ENCODE data around the gene TOX4. TPM values are rescaled to one million over a fixed set of nuclear protein-coding genes. Genes with fewer than 3 reads are reported as not detected.

Gene TOX4
- total RNA-seq, 1 experiment from 2014 or later: 50.1 TPM

GRCh38 chr14:21527318-21527679, 50.3 kb downstream of the TOX4 start:
- H3K36me3 ChIP-seq (ENCODE audit: control insufficient read depth, insufficient read depth, low read length): no peaks in the 10 kb centered on the region
- intact Hi-C loops (cut with micrococcal nuclease; ENCODE audit: unreplicated experiment): no loop called here
- H3K4me1 ChIP-seq (ENCODE audit: control insufficient read depth, insufficient read depth, low read length): no peaks in the 10 kb centered on the region
- ATAC-seq (no peak), DNase-seq (ENCODE audit: low read depth, low spot score) (no peak)
- TF ChIP-seq POLR2AphosphoS5 (IDR thresholded peaks at IDR 0.05; ENCODE audit: low read depth, low read length) (no peak), SIN3A (IDR thresholded peaks at IDR 0.05; ENCODE audit: borderline replicate concordance, insufficient read depth, low read depth, low read length) (no peak), CTCF (IDR thresholded peaks at IDR 0.05) (no peak), REST (IDR thresholded peaks at IDR 0.05; ENCODE audit: insufficient read depth in 1 of 2, low read depth in 2 of 2, low read length in 1 of 2) (no peak), TCF7L2 (IDR thresholded peaks at IDR 0.05; ENCODE audit: low read depth, low read length) (no peak)
- no peaks in the 10 kb centered on the region for H3K27me3 ChIP-seq (ENCODE audit: control insufficient read depth, insufficient read depth, low read length)
- in situ Hi-C loops (cut with HindIII; ENCODE audit: low pct_unique_long_range_greater_than_20kb, low sequenced_read_pairs): no loop called here
- no peaks in the 10 kb centered on the region for H3K9me3 ChIP-seq (ENCODE audit: control insufficient read depth, insufficient read depth, low read depth, low read length)
- H3K27ac ChIP-seq (ENCODE audit: low read length): no peak overlapping the region
- ChIA-PET POLR2A (interaction anchor here (0.9 kb wide), 1 partner anchor 16 kb away, joined by 3 read pairs; the partner anchor contains the start of gene METTL3), CTCF (interaction anchor here (0.8 kb wide), 1 partner anchor 459 kb away, joined by 9 read pairs; no protein-coding TSS in a partner anchor)
- H3K4me3 ChIP-seq (ENCODE audit: low read depth in 2 of 2, low read length in 2 of 2): no peak overlapping the region
- no TSS peak for BruUV-seq (replicated peaks)

- Histone ChIP-seq H3K4me3 (ENCODE audit: low read depth in 2 of 2, low read length in 2 of 2) (no peak overlapping the region), H3K27me3 (ENCODE audit: control insufficient read depth, insufficient read depth, low read length) (no peaks in the 10 kb centered on the region), H3K27ac (ENCODE audit: low read length) (no peak overlapping the region), H3K36me3 (ENCODE audit: control insufficient read depth, insufficient read depth, low read length) (no peaks in the 10 kb centered on the region), H3K9me3 (ENCODE audit: control insufficient read depth, insufficient read depth, low read depth, low read length) (no peaks in the 10 kb centered on the region), H3K4me1 (ENCODE audit: control insufficient read depth, insufficient read depth, low read length) (no peaks in the 10 kb centered on the region)
- DNase-seq (ENCODE audit: low read depth, low spot score) (no peak), ATAC-seq (no peak)
- in situ Hi-C loops (cut with HindIII; ENCODE audit: low pct_unique_long_range_greater_than_20kb, low sequenced_read_pairs): no loop called here
- no TSS peak for BruUV-seq (replicated peaks)
- POLR2A ChIA-PET: interaction anchor here (0.9 kb wide), 1 partner anchor 18 kb away, joined by 3 read pairs; the partner anchor contains the start of gene METTL3
- intact Hi-C loops (cut with micrococcal nuclease; ENCODE audit: unreplicated experiment): no loop called here
- TF ChIP-seq SIN3A (IDR thresholded peaks at IDR 0.05; ENCODE audit: borderline replicate concordance, insufficient read depth, low read depth, low read length): no peak
- no peak for TF ChIP-seq REST (IDR thresholded peaks at IDR 0.05; ENCODE audit: insufficient read depth in 1 of 2, low read depth in 2 of 2, low read length in 1 of 2)
- TF ChIP-seq POLR2AphosphoS5 (IDR thresholded peaks at IDR 0.05; ENCODE audit: low read depth, low read length): no peak
- TF ChIP-seq TCF7L2 (IDR thresholded peaks at IDR 0.05; ENCODE audit: low read depth, low read length): no peak
- TF ChIP-seq CTCF (IDR thresholded peaks at IDR 0.05): no peak
- CTCF ChIA-PET: no interaction called here
Observed at GRCh38 chr14:21528381-21529348, 51.7 kb downstream of the TOX4 start.

Data from Panc1 (cell line).